Measurements from ENCODE around the gene TOM1L2.

Gene TOM1L2

GRCh38 chr17:17806035-17806434 lies 166.2 kb downstream of the TOM1L2 start:
- Histone ChIP-seq H2AFZ (ENCODE audit: low read length) (no peak overlapping the region), H3K4me2 (ENCODE audit: low read depth, low read length) (no peak overlapping the region), H3K36me3 (replicated peaks; ENCODE audit: insufficient read depth, low read length) (no peaks in the 10 kb centered on the region), H3K9ac (ENCODE audit: low read length) (no peak overlapping the region), H3K4me3 (ENCODE audit: low read length) (no peak overlapping the region), H3K9me3 (replicated peaks; ENCODE audit: insufficient read depth, low read length) (no peaks in the 10 kb centered on the region), H3K27ac (ENCODE audit: low read length) (no peak overlapping the region), H3F3A (ENCODE audit: insufficient read depth, low read length) (peaks cover 13% of the 10 kb centered on the region), H3K79me2 (ENCODE audit: low read length) (no peaks in the 10 kb centered on the region), H3K27me3 (replicated peaks; ENCODE audit: insufficient read depth, low read length) (no peaks in the 10 kb centered on the region), H3K4me1 (ENCODE audit: low read length) (peaks cover 16% of the 10 kb centered on the region), H4K20me1 (ENCODE audit: insufficient read depth, low read length) (no peaks in the 10 kb centered on the region), H3K9me2 (replicated peaks; ENCODE audit: insufficient read depth, low read length) (no peaks in the 10 kb centered on the region)
- DNase-seq: no peak
- no peak for TF ChIP-seq EZH2phosphoT487 (IDR thresholded peaks at IDR 0.05; ENCODE audit: low read length)
- TF ChIP-seq CTCF (IDR thresholded peaks at IDR 0.05; ENCODE audit: low read length): no peak
- TF ChIP-seq EZH2 (optimal IDR thresholded peaks at IDR 0.05; ENCODE audit: low read depth, low read length): no peak

GRCh38 chr17:17805575-17805974 lies 166.6 kb downstream of the TOM1L2 start:
- DNase-seq: no peak
- Histone ChIP-seq H2AFZ (ENCODE audit: low read length) (no peak overlapping the region), H3K4me2 (ENCODE audit: low read depth, low read length) (no peak overlapping the region), H3F3A (ENCODE audit: insufficient read depth, low read length) (peaks cover 13% of the 10 kb centered on the region), H3K4me3 (ENCODE audit: low read length) (no peak overlapping the region), H3K9me2 (replicated peaks; ENCODE audit: insufficient read depth, low read length) (no peaks in the 10 kb centered on the region), H3K4me1 (ENCODE audit: low read length) (peaks cover 16% of the 10 kb centered on the region), H3K9ac (ENCODE audit: low read length) (no peak overlapping the region), H3K27me3 (replicated peaks; ENCODE audit: insufficient read depth, low read length) (no peaks in the 10 kb centered on the region), H3K79me2 (ENCODE audit: low read length) (no peaks in the 10 kb centered on the region), H3K36me3 (replicated peaks; ENCODE audit: insufficient read depth, low read length) (no peaks in the 10 kb centered on the region), H3K9me3 (replicated peaks; ENCODE audit: insufficient read depth, low read length) (no peaks in the 10 kb centered on the region), H3K27ac (ENCODE audit: low read length) (no peak overlapping the region), H4K20me1 (ENCODE audit: insufficient read depth, low read length) (no peaks in the 10 kb centered on the region)
- TF ChIP-seq EZH2 (optimal IDR thresholded peaks at IDR 0.05; ENCODE audit: low read depth, low read length) (no peak), CTCF (IDR thresholded peaks at IDR 0.05; ENCODE audit: low read length) (no peak), EZH2phosphoT487 (IDR thresholded peaks at IDR 0.05; ENCODE audit: low read length) (no peak)

- Histone ChIP-seq H4K20me1 (ENCODE audit: insufficient read depth, low read length) (no peaks in the 10 kb centered on the region), H3K4me3 (ENCODE audit: low read length) (no peak overlapping the region), H3K4me2 (ENCODE audit: low read depth, low read length) (no peak overlapping the region), H3K4me1 (ENCODE audit: low read length) (peaks cover 11% of the 10 kb centered on the region), H3K9me2 (replicated peaks; ENCODE audit: insufficient read depth, low read length) (no peaks in the 10 kb centered on the region), H3K27me3 (replicated peaks; ENCODE audit: insufficient read depth, low read length) (no peaks in the 10 kb centered on the region), H3K79me2 (ENCODE audit: low read length) (no peaks in the 10 kb centered on the region), H3K9me3 (replicated peaks; ENCODE audit: insufficient read depth, low read length) (no peaks in the 10 kb centered on the region), H2AFZ (ENCODE audit: low read length) (no peak overlapping the region), H3F3A (ENCODE audit: insufficient read depth, low read length) (peaks cover 6% of the 10 kb centered on the region), H3K36me3 (replicated peaks; ENCODE audit: insufficient read depth, low read length) (no peaks in the 10 kb centered on the region), H3K27ac (ENCODE audit: low read length) (no peak overlapping the region), H3K9ac (ENCODE audit: low read length) (no peak overlapping the region)
- DNase-seq: no peak
- TF ChIP-seq EZH2phosphoT487 (IDR thresholded peaks at IDR 0.05; ENCODE audit: low read length) (no peak), CTCF (IDR thresholded peaks at IDR 0.05; ENCODE audit: low read length) (no peak), EZH2 (optimal IDR thresholded peaks at IDR 0.05; ENCODE audit: low read depth, low read length) (no peak)
Observed at GRCh38 chr17:17804007-17804406, 168.2 kb downstream of the TOM1L2 start.

Measured in MM.1S (cell line).